Measurements from ENCODE around the gene MCTP1. TPM values are rescaled to one million over a fixed set of nuclear protein-coding genes. Genes with fewer than 3 reads are reported as not detected.

MCTP1 gene
- total RNA-seq, 1 donor from 2014 or later = 1.9 TPM

DNA sequence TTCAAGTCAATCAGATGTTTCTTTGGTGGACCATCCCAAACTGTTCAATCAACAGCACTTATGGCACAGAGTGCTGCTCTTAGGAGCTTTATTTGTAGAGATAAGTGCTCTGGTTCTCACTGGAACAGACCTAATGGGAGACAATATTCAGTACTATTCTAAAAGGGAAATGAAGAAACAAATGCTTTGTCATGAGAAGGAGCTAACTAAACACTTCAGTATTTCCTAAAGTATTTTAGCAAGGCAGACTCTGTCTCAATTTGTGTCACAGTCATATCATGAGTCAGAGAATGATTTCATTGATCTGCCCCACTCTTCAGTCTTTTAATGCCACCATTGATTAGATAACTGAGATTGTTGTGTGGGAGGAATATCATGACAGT lies 491.1 kb downstream of the MCTP1 start:
- H3K27me3 Mint-ChIP-seq = no peaks in the 10 kb centered on the region
- DNase-seq (no peak), ATAC-seq (ENCODE audit: low read depth) (peak; percentile 28)
- no peaks in the 10 kb centered on the region for H3K36me3 Mint-ChIP-seq (ENCODE audit: low read depth)
- no peaks in the 10 kb centered on the region for H3K9me3 Mint-ChIP-seq
- POLR2A ChIA-PET = interaction anchor here (0.5 to 1.6 kb wide), 4 partner anchors 48 to 1903 kb away, joined by 5 to 7 read pairs (median 6); no protein-coding TSS in a partner anchor
- no peak overlapping the region for H3K4me3 Mint-ChIP-seq
- CTCF ChIA-PET = no interaction called here
- peak overlapping the region; percentile 8 for H3K27ac Mint-ChIP-seq
- TF ChIP-seq, protein P1, sequence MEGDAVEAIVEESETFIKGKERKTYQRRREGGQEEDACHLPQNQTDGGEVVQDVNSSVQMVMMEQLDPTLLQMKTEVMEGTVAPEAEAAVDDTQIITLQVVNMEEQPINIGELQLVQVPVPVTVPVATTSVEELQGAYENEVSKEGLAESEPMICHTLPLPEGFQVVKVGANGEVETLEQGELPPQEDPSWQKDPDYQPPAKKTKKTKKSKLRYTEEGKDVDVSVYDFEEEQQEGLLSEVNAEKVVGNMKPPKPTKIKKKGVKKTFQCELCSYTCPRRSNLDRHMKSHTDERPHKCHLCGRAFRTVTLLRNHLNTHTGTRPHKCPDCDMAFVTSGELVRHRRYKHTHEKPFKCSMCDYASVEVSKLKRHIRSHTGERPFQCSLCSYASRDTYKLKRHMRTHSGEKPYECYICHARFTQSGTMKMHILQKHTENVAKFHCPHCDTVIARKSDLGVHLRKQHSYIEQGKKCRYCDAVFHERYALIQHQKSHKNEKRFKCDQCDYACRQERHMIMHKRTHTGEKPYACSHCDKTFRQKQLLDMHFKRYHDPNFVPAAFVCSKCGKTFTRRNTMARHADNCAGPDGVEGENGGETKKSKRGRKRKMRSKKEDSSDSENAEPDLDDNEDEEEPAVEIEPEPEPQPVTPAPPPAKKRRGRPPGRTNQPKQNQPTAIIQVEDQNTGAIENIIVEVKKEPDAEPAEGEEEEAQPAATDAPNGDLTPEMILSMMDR (IDR thresholded peaks at IDR 0.05) = no peak
- intact Hi-C loops (cut with micrococcal nuclease) = loop anchor here (1.0 to 2.0 kb wide), 2 partner anchors 48 to 683 kb away; a partner anchor contains a TSS
- peaks cover 24% of the 10 kb centered on the region for H3K4me1 Mint-ChIP-seq

GRCh38 chr5:94793113-94793815 lies 491.6 kb downstream of the MCTP1 start:
- ChIA-PET CTCF (no interaction called here), POLR2A (interaction anchor here (0.5 to 1.6 kb wide), 3 partner anchors 47 to 1903 kb away, joined by 5 to 6 read pairs (median 5); no protein-coding TSS in a partner anchor)
- no peak for DNase-seq
- H3K4me3 Mint-ChIP-seq = peak overlapping the region; percentile 24
- peaks cover 24% of the 10 kb centered on the region for H3K4me1 Mint-ChIP-seq
- peak; percentile 96 for ATAC-seq (ENCODE audit: low read depth)
- peak overlapping the region; percentile 54 for H3K27ac Mint-ChIP-seq
- H3K27me3 Mint-ChIP-seq = no peaks in the 10 kb centered on the region
- intact Hi-C loops (cut with micrococcal nuclease) = loop anchor here (1.0 to 2.0 kb wide), 2 partner anchors 47 to 682 kb away; a partner anchor contains a TSS
- H3K36me3 Mint-ChIP-seq (ENCODE audit: low read depth) = no peaks in the 10 kb centered on the region
- H3K9me3 Mint-ChIP-seq = no peaks in the 10 kb centered on the region
- TF ChIP-seq, protein P1 (IDR thresholded peaks at IDR 0.05) = no peak

- intact Hi-C loops (cut with micrococcal nuclease) = loop anchor here (2.0 kb wide), 1 partner anchor 681 kb away; a partner anchor contains a TSS
- ATAC-seq (ENCODE audit: low read depth) (no peak), DNase-seq (no peak)
- TF ChIP-seq, protein P1 (IDR thresholded peaks at IDR 0.05) = no peak
- CTCF ChIA-PET = no interaction called here
- no peaks in the 10 kb centered on the region for H3K27me3 Mint-ChIP-seq
- no peaks in the 10 kb centered on the region for H3K36me3 Mint-ChIP-seq (ENCODE audit: low read depth)
- no peak overlapping the region for H3K4me3 Mint-ChIP-seq
- POLR2A ChIA-PET = no interaction called here
- peaks cover 24% of the 10 kb centered on the region for H3K4me1 Mint-ChIP-seq
- H3K27ac Mint-ChIP-seq = no peak overlapping the region
- H3K9me3 Mint-ChIP-seq = no peaks in the 10 kb centered on the region
Measured at GRCh38 chr5:94791829-94792228, 493.1 kb downstream of the MCTP1 start.

GRCh38 chr5:94788527-94788926 lies 496.4 kb downstream of the MCTP1 start:
- no peaks in the 10 kb centered on the region for H3K9me3 Mint-ChIP-seq
- intact Hi-C loops (cut with micrococcal nuclease) = no loop called here
- H3K27me3 Mint-ChIP-seq = no peaks in the 10 kb centered on the region
- ChIA-PET CTCF (no interaction called here), POLR2A (no interaction called here)
- ATAC-seq (ENCODE audit: low read depth) (no peak), DNase-seq (no peak)
- peaks cover 11% of the 10 kb centered on the region for H3K4me1 Mint-ChIP-seq
- no peak overlapping the region for H3K27ac Mint-ChIP-seq
- TF ChIP-seq, protein P1 (IDR thresholded peaks at IDR 0.05) = no peak
- H3K36me3 Mint-ChIP-seq (ENCODE audit: low read depth) = no peaks in the 10 kb centered on the region
- no peak overlapping the region for H3K4me3 Mint-ChIP-seq

All from activated B cell treated with CpG ODN at 0.5 μM for 24 hours (primary cell).